Mucosa of rectum (tissue), 2 donors: ENCODE measurements around the gene RBM6.

ENCODE experiments used
- H3K27ac ChIP-seq, 2 donors: one replicate each; pipeline ENCODE4 v1.7.0; 2013; ENCODE audit warnings: inconsistent platforms in 2 of 2, low read depth in 2 of 2, low read length in 2 of 2
- H3K27me3 ChIP-seq, 2 donors: one replicate each; pipeline ENCODE4 v1.7.0; 2013; ENCODE audit warnings: low read length in 2 of 2; ENCODE audit not compliant: control insufficient read depth in 2 of 2, insufficient read depth in 2 of 2
- H3K36me3 ChIP-seq, 2 donors: one replicate each; pipeline ENCODE4 v1.7.0; 2013; ENCODE audit warnings: low read length in 2 of 2; ENCODE audit not compliant: control insufficient read depth in 2 of 2, insufficient read depth in 2 of 2
- H3K4me1 ChIP-seq, 2 donors: one replicate each; pipeline ENCODE4 v1.7.0; 2013; ENCODE audit warnings: low read length in 2 of 2, mild to moderate bottlenecking in 1 of 2; ENCODE audit not compliant: control insufficient read depth in 2 of 2, insufficient read depth in 2 of 2
- H3K4me3 ChIP-seq, 2 donors: one replicate each; pipeline ENCODE4 v1.7.0; 2013; ENCODE audit warnings: low read length in 2 of 2
- H3K9ac ChIP-seq, 2 donors: one replicate each; pipeline ENCODE4 v1.7.0; 2013; ENCODE audit warnings: low read length in 2 of 2, low read depth in 1 of 2, mild to moderate bottlenecking in 1 of 2
- H3K9me3 ChIP-seq, 2 donors: one replicate each; pipeline ENCODE4 v1.7.0; 2013; ENCODE audit warnings: low read length in 2 of 2; ENCODE audit not compliant: control insufficient read depth in 2 of 2
- donor health status: healthy.
- donor health status: Normal muscosa, but diverticular disease.

Gene RBM6

DNA sequence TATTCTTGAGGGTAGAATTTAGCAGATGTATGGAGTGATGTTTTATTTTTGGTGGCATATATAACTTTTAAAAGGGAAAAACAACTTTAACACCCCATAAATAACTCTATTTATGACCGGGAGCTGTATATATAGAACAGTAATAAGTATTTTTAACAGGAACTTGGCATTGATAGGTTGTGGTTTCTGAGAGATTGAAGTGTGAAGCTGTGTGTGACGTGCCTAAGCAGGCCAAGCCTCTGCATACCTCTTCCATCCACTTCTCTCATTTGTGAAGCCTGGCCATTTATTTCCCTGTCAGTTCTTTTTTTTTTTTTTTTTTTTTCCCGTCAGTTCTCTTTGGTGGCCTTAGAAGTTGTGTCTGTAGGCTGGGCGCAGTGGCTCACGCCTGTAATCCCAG is 171.8 kb downstream of the RBM6 start:
- no peak overlapping the region for H3K4me3 ChIP-seq
- H3K27ac ChIP-seq, result no peak overlapping the region
- H3K4me1 ChIP-seq, result no peaks in the 10 kb centered on the region
- H3K27me3 ChIP-seq, result no peaks in the 10 kb centered on the region
- peaks cover 89 to 91% of the 10 kb centered on the region in 2 donors for H3K36me3 ChIP-seq
- H3K9ac ChIP-seq, result no peak overlapping the region
- no peaks in the 10 kb centered on the region for H3K9me3 ChIP-seq

DNA sequence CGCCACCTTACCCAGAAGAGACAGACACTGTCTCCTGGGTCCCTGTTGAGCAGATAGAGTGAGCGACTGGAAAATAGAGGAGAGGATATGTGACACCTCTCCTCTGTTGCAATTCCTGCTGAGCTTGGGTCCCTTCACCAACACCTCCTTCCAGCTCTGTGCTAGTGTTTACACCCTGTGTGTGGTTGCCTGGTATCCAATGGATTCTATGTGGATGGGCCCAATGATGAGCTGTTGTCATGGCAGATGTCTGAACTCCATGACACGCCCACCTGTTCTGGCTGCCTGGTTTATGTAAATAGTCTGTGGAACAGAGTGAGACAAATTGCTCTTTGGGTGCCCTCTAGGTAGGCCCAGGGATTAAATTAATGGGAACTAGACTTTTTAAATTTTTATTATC is 172.5 kb downstream of the RBM6 start:
- Histone ChIP-seq H3K27ac (no peak overlapping the region), H3K4me1 (no peaks in the 10 kb centered on the region), H3K4me3 (no peak overlapping the region), H3K9ac (no peak overlapping the region), H3K9me3 (no peaks in the 10 kb centered on the region), H3K36me3 (peaks cover 89 to 91% of the 10 kb centered on the region in 2 donors), H3K27me3 (no peaks in the 10 kb centered on the region)

DNA sequence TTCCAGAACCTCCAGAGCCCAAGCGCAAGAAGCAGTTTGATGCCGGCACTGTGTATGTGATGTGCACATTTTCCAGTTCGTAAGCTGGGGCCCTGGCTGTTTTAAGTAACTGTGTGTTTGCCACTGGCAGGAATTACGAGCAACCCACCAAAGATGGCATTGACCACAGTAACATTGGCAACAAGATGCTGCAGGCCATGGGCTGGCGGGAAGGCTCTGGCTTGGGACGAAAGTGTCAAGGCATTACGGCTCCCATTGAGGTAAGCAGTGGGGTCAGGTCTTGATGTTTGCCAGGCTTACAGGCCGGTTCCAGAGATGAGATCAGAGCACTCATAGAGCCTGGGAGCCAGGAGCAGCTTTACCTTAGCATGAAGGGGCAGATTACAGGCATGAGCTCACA is 177.2 kb downstream of the RBM6 start:
- H3K27ac ChIP-seq, result no peak overlapping the region
- H3K36me3 ChIP-seq, result peaks cover 70 to 78% of the 10 kb centered on the region in 2 donors
- H3K4me3 ChIP-seq, result no peak overlapping the region
- peaks cover 5% of the 10 kb centered on the region in 2 donors for H3K4me1 ChIP-seq
- no peak overlapping the region for H3K9ac ChIP-seq
- H3K9me3 ChIP-seq, result no peaks in the 10 kb centered on the region
- no peaks in the 10 kb centered on the region for H3K27me3 ChIP-seq

- Histone ChIP-seq H3K4me1 (peaks cover 9 to 11% of the 10 kb centered on the region in 2 donors), H3K4me3 (no peak overlapping the region), H3K9me3 (no peaks in the 10 kb centered on the region), H3K27me3 (no peaks in the 10 kb centered on the region), H3K9ac (no peak overlapping the region), H3K27ac (no peak overlapping the region), H3K36me3 (peaks cover 60 to 69% of the 10 kb centered on the region in 2 donors)
Observed at GRCh38 chr3:50118237-50118636, 178.3 kb downstream of the RBM6 start.

GRCh38 chr3:50119786-50120185 is 179.8 kb downstream of the RBM6 start:
- H3K27me3 ChIP-seq, result no peaks in the 10 kb centered on the region
- no peak overlapping the region for H3K4me3 ChIP-seq
- no peak overlapping the region for H3K27ac ChIP-seq
- peaks cover 9 to 18% of the 10 kb centered on the region in 2 donors for H3K4me1 ChIP-seq
- H3K9ac ChIP-seq, result no peak overlapping the region
- H3K36me3 ChIP-seq, result peaks cover 46 to 54% of the 10 kb centered on the region in 2 donors
- no peaks in the 10 kb centered on the region for H3K9me3 ChIP-seq

DNA sequence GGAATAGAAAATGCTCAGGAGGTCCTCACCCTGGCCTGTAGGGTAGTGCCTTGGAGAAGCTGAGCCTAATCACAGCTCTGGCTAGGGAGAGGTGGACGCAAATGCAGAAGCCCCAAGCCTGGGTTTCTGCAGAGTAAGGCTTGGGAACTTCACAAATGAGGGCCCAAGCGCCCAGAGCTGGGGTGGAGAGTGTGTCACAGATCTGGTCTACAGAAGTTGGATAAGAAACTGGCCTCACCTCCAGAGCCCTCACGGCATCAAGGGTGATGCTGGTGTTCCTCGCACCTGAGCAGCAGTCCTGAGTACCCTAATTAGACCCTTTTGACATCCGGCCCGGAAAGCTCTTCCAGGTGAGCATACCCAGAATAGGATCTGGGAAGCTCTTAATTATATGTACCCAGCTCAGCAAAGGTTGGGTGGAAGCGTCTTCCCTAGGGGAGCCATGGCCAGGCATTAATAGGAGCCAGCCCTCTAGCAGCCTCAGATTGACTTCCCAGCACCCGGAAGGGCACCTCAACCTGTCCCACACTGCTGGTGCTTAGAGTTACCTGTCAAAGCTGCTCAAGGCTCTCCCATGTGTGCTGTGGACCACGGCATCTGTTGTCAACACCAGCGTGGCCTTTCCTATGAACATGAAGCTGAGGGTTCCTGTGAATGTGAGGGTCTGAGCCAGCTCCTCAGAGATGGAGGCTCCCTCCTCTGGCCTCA is 180.6 kb downstream of the RBM6 start:
- Histone ChIP-seq H3K27me3 (no peaks in the 10 kb centered on the region), H3K4me1 (peaks cover 9 to 18% of the 10 kb centered on the region in 2 donors), H3K9me3 (no peaks in the 10 kb centered on the region), H3K36me3 (peaks cover 39 to 46% of the 10 kb centered on the region in 2 donors), H3K4me3 (no peak overlapping the region), H3K27ac (no peak overlapping the region), H3K9ac (no peak overlapping the region)

GRCh38 chr3:50121072-50122032 is 181.4 kb downstream of the RBM6 start:
- Histone ChIP-seq H3K27ac (no peak overlapping the region), H3K9ac (no peak overlapping the region), H3K36me3 (peaks cover 31 to 38% of the 10 kb centered on the region in 2 donors)

DNA sequence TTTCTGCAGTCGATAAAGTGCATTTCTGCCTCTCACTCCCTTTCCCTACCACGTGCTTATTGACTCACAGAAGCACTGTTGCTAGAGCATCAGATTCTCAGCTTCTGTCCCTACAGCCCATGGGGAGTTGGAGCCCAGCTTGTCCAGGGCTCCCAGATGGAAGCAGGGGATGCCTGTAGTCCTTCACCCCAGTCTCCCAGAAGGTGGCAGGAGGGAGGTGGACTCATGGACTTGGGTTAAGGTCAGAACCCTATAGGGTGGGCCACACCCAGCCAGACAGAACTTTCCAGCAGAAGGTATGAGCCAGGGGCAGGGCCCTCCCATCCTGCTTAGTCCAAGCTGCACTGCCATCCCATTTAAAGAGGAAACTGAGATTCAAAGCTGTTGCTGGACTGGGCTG is 182.1 kb downstream of the RBM6 start:
- H3K4me1 ChIP-seq, result peaks cover 13 to 18% of the 10 kb centered on the region in 2 donors
- H3K9me3 ChIP-seq, result no peaks in the 10 kb centered on the region
- no peak overlapping the region for H3K4me3 ChIP-seq
- no peaks in the 10 kb centered on the region for H3K27me3 ChIP-seq
- H3K27ac ChIP-seq, result no peak overlapping the region
- no peak overlapping the region for H3K9ac ChIP-seq
- peaks cover 24 to 31% of the 10 kb centered on the region in 2 donors for H3K36me3 ChIP-seq

More at GRCh38 chr3:50121072-50122032, 181.4 kb downstream of the RBM6 start:
- Histone ChIP-seq H3K4me3 (no peak overlapping the region), H3K27me3 (no peaks in the 10 kb centered on the region), H3K4me1 (peaks cover 13 to 18% of the 10 kb centered on the region in 2 donors), H3K9me3 (no peaks in the 10 kb centered on the region)

DNA sequence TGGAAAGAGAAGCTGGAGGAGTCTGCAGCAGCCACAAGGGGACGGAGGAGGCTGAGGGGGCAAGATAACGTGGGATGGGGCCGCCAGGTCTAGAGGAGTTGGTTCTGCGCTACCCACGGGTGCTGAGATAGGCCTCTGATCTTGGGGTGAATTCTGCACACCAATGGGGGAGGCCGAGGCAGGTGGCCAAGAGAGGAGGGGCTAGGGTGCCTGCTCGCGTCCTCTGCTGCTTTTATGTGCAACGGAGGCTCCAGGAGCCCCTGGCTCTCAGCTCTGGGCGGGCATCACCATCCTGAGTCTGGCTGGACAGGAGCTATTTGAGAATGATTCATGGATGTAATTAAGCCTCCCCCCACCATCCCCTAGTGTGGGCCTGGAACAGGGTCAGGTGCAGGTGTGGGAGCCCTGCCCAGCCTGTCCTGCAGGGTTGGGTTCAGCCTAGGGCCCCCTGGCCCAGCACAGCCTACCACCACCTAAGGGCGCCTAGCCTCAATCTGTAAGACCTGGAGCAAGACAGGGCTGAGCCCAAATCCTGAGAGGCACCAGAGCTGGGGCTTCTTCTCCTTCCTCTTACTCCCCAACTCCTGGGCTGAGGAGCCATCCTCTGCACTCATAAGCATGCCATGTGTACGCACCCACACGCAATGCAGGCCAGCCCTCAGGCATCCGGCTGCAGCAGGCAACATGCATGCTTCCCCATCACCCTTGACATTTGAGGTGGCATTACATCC is 182.9 kb downstream of the RBM6 start:
- H3K9ac ChIP-seq, result no peak overlapping the region
- H3K36me3 ChIP-seq, result peaks cover 18 to 23% of the 10 kb centered on the region in 2 donors
- peaks cover 13 to 18% of the 10 kb centered on the region in 2 donors for H3K4me1 ChIP-seq
- no peaks in the 10 kb centered on the region for H3K9me3 ChIP-seq
- H3K27me3 ChIP-seq, result no peaks in the 10 kb centered on the region
- no peak overlapping the region for H3K4me3 ChIP-seq
- H3K27ac ChIP-seq, result no peak overlapping the region
